Bladder microvascular endothelial cell (primary cell): ENCODE results near the gene PDK1. TPM values are rescaled to one million over a fixed set of nuclear protein-coding genes. Genes with fewer than 3 reads are reported as not detected.

ENCODE experiments used
- total RNA-seq: library from RNA; depleted of rRNA; stranded (reverse); fragments of >200 nt; gene quantifications from 2 replicates; pipeline ENCODE4 v1.2.3, GENCODE V29; 2014

The PDK1 gene
- 4.7 and 6.7 TPM in 2 replicates for total RNA-seq

DNA sequence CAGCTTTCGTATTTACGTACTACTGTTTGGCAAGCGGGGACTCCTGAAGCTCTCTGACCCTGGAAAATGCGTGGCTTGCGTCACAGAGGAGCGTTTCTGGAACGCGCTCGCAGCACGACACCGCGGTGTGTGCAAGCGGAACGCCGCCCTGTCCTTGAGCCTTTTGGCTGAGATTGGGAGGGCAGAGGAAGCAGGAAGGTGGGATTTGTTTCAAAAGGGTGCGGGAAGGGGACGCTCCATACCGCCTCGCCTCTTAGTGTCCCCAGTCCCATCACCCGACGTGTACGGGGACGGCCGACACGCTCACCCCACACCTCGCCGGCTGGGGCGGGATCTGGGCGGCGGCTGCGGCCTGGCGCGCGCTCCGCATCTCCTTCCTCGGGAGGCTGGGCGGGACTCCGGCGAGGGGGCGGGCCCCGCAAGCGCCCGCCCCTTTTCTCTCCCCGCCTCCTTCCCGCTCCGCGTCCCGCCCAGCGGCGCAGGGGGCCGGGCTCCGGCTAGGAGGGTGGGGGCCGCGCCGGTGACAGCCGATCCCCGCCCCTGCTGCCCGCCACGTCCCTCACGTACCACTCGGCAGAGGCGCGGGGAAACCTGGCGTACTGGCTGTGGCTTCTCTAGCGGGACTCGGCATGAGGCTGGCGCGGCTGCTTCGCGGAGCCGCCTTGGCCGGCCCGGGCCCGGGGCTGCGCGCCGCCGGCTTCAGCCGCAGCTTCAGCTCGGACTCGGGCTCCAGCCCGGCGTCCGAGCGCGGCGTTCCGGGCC, at the start of gene PDK1:
TSS of gene PDK1 (plus strand) at position 569 of the 762 bp plus-strand sequence. CDS start at position 630, 61 bp downstream.

Other genes starting within 250 kb of the PDK1 start
- 271 and 414 TPM in 2 replicates for gene ITGA6, start 128.5 kb upstream of the PDK1 start, total RNA-seq
- gene RAPGEF4, start 179.8 kb downstream of the PDK1 start, total RNA-seq = 11.8 and 73.2 TPM in 2 replicates